CD4-positive, alpha-beta memory T cell (primary cell): Measurements from ENCODE around the gene PITRM1. TPM values are rescaled to one million over a fixed set of nuclear protein-coding genes. Genes with fewer than 3 reads are reported as not detected.

Experiments used
- CTCF ChIA-PET: fragments of 350-600 bp; sonication (Branson Sonifier 250); formaldehyde crosslinking; loops from one replicate; lab custom pipeline; 2021; ENCODE audit warnings: inconsistent platforms; ENCODE audit not compliant: partially characterized antibody; lab: Charles Lee
- POLR2A ChIA-PET: fragments of 350-600 bp; sonication (Branson Sonifier 250); formaldehyde crosslinking; loops from one replicate; lab custom pipeline; 2021; ENCODE audit not compliant: partially characterized antibody; lab: Charles Lee
- DNase-seq, 5 donors: peaks; one replicate each; pipeline versions ENCODE4 v3.0.0 to v3.0.0-alpha.2; 2020 to 2022; ENCODE audit warnings: mixed read lengths in 1 of 5
- H3K27ac ChIP-seq: one replicate; pipeline ENCODE4 v1.7.0; 2013; ENCODE audit warnings: low read depth, low read length
- H3K27me3 ChIP-seq: 2 replicates; pipeline ENCODE4 v1.7.0; 2013; ENCODE audit warnings: mild to moderate bottlenecking, low read length, moderate library complexity; ENCODE audit not compliant: insufficient read depth
- H3K36me3 ChIP-seq: 2 replicates; pipeline ENCODE4 v1.7.0; 2013; ENCODE audit warnings: mild to moderate bottlenecking, low read length, moderate library complexity; ENCODE audit not compliant: insufficient read depth
- H3K4me1 ChIP-seq: 2 replicates; pipeline ENCODE4 v1.7.0; 2013; ENCODE audit warnings: mild to moderate bottlenecking, low read length, moderate library complexity; ENCODE audit not compliant: insufficient read depth
- H3K4me3 ChIP-seq, 2 donors: one replicate each; pipeline ENCODE4 v1.7.0; 2013; ENCODE audit warnings: low read length in 2 of 2, mild to moderate bottlenecking in 1 of 2
- H3K9me3 ChIP-seq, 2 donors: one replicate each; pipeline ENCODE4 v1.7.0; 2013; ENCODE audit warnings: low read length in 2 of 2, control low read depth in 1 of 2; ENCODE audit not compliant: control insufficient read depth in 1 of 2
- H3K27ac Mint-ChIP-seq, 7 donors: one replicate each; pipeline ENCODE4 v1.8.0; 2020 to 2021; ENCODE audit warnings: mixed read lengths in 7 of 7, mild to moderate bottlenecking in 6 of 7, inconsistent platforms in 3 of 7, moderate library complexity in 3 of 7
- H3K27me3 Mint-ChIP-seq, 2 donors: one replicate each; pipeline ENCODE4 v1.8.0; 2020 to 2021; ENCODE audit warnings: mixed read lengths in 2 of 2
- H3K36me3 Mint-ChIP-seq, 2 donors: one replicate each; pipeline ENCODE4 v1.8.0; 2020 to 2021; ENCODE audit warnings: mixed read lengths in 2 of 2, inconsistent platforms in 1 of 2, mild to moderate bottlenecking in 1 of 2
- H3K4me1 Mint-ChIP-seq, 4 donors: one replicate each; pipeline ENCODE4 v1.8.0; 2020 to 2021; ENCODE audit warnings: mixed read lengths in 4 of 4, mild to moderate bottlenecking in 1 of 4
- H3K4me3 Mint-ChIP-seq, 8 donors: one replicate each; pipeline ENCODE4 v1.8.0; 2020 to 2021; ENCODE audit warnings: mixed read lengths in 8 of 8, mild to moderate bottlenecking in 7 of 8, moderate library complexity in 6 of 8, inconsistent platforms in 3 of 8
- H3K9me3 Mint-ChIP-seq, 8 donors: one replicate each; pipeline ENCODE4 v1.8.0; 2020 to 2021; ENCODE audit warnings: mixed read lengths in 8 of 8, mild to moderate bottlenecking in 5 of 8, inconsistent platforms in 3 of 8, moderate library complexity in 1 of 8
- intact Hi-C: fragments of 100-400 bp; cut with micrococcal nuclease; formaldehyde crosslinking; loops from one replicate; pipeline ENCODE4 v1.15.1; 2023
- polyA plus RNA-seq, 2 donors: library from polyadenylated mRNA; unstranded; fragments of 300-500 nt; fragmentation: Illumina TruSeq; gene quantifications; one replicate each; pipeline ENCODE4 v1.2.3, GENCODE V29; 2021
- total RNA-seq, 2 experiments: library from RNA; stranded (reverse); gene quantifications; one replicate each; pipeline ENCODE4 v1.2.3, GENCODE V29; 2021

The PITRM1 gene
- total and polyA plus RNA-seq, 4 experiments from 2014 or later, result 25.5 to 80.7 (median 63.0) TPM

GRCh38 chr10:3132036-3133025 lies 40.3 kb downstream of the PITRM1 start:
- no peak overlapping the region for H3K4me3 ChIP-seq
- no peaks in the 10 kb centered on the region for H3K27me3 Mint-ChIP-seq
- H3K36me3 Mint-ChIP-seq, result peaks cover 60 to 82% of the 10 kb centered on the region in 2 donors
- peak overlapping the region in 2 of 7 donors; percentile 42 to 46 for H3K27ac Mint-ChIP-seq
- peaks cover 0 to 7% (median 0%) of the 10 kb centered on the region in 8 donors for H3K9me3 Mint-ChIP-seq
- POLR2A ChIA-PET, result no interaction called here
- peaks cover 40% of the 10 kb centered on the region for H3K36me3 ChIP-seq
- H3K4me1 Mint-ChIP-seq, result no peaks in the 10 kb centered on the region
- no peaks in the 10 kb centered on the region for H3K9me3 ChIP-seq
- no peaks in the 10 kb centered on the region for H3K27me3 ChIP-seq
- no peak overlapping the region for H3K27ac ChIP-seq
- H3K4me3 Mint-ChIP-seq, result no peak overlapping the region
- DNase-seq, result no peak
- CTCF ChIA-PET, result no interaction called here
- intact Hi-C loops, result no loop called here
- H3K4me1 ChIP-seq, result no peaks in the 10 kb centered on the region

- H3K9me3 ChIP-seq, result no peaks in the 10 kb centered on the region
- no peak for DNase-seq
- no peaks in the 10 kb centered on the region for H3K4me1 ChIP-seq
- ChIA-PET CTCF (no interaction called here), POLR2A (no interaction called here)
- no peaks in the 10 kb centered on the region for H3K27me3 Mint-ChIP-seq
- H3K27ac Mint-ChIP-seq, result peak overlapping the region in 1 of 7 donors; percentile 60
- peaks cover 29% of the 10 kb centered on the region for H3K36me3 ChIP-seq
- peaks cover 53 to 79% of the 10 kb centered on the region in 2 donors for H3K36me3 Mint-ChIP-seq
- no peaks in the 10 kb centered on the region for H3K4me1 Mint-ChIP-seq
- no peak overlapping the region for H3K4me3 ChIP-seq
- intact Hi-C loops, result no loop called here
- H3K4me3 Mint-ChIP-seq, result no peak overlapping the region
- H3K27ac ChIP-seq, result no peak overlapping the region
- no peaks in the 10 kb centered on the region for H3K27me3 ChIP-seq
- H3K9me3 Mint-ChIP-seq, result peaks cover 0 to 7% (median 0%) of the 10 kb centered on the region in 8 donors
Observed at GRCh38 chr10:3131098-3131497, 41.5 kb downstream of the PITRM1 start.

GRCh38 chr10:3129581-3130340 lies 42.8 kb downstream of the PITRM1 start:
- intact Hi-C loops, result no loop called here
- Mint-ChIP-seq H3K27me3 (no peaks in the 10 kb centered on the region), H3K36me3 (peaks cover 53 to 77% of the 10 kb centered on the region in 2 donors), H3K9me3 (peaks cover 0 to 9% (median 0%) of the 10 kb centered on the region in 8 donors), H3K4me1 (no peaks in the 10 kb centered on the region), H3K27ac (no peak overlapping the region), H3K4me3 (no peak overlapping the region)
- H3K36me3 ChIP-seq, result peaks cover 22% of the 10 kb centered on the region
- H3K27ac ChIP-seq, result no peak overlapping the region
- no peaks in the 10 kb centered on the region for H3K9me3 ChIP-seq
- H3K4me3 ChIP-seq, result no peak overlapping the region
- H3K27me3 ChIP-seq, result no peaks in the 10 kb centered on the region
- ChIA-PET CTCF (no interaction called here), POLR2A (no interaction called here)
- no peaks in the 10 kb centered on the region for H3K4me1 ChIP-seq
- no peak for DNase-seq

GRCh38 chr10:3128379-3129130 lies 44.0 kb downstream of the PITRM1 start:
- H3K4me1 Mint-ChIP-seq, result no peaks in the 10 kb centered on the region
- H3K36me3 Mint-ChIP-seq, result peaks cover 42 to 71% of the 10 kb centered on the region in 2 donors
- H3K4me3 Mint-ChIP-seq, result no peak overlapping the region
- Histone ChIP-seq H3K4me1 (no peaks in the 10 kb centered on the region), H3K4me3 (no peak overlapping the region), H3K9me3 (no peaks in the 10 kb centered on the region), H3K36me3 (peaks cover 10% of the 10 kb centered on the region), H3K27me3 (no peaks in the 10 kb centered on the region), H3K27ac (no peak overlapping the region)
- H3K27ac Mint-ChIP-seq, result no peak overlapping the region
- ChIA-PET CTCF (no interaction called here), POLR2A (no interaction called here)
- H3K27me3 Mint-ChIP-seq, result no peaks in the 10 kb centered on the region
- no peak for DNase-seq
- H3K9me3 Mint-ChIP-seq, result peaks cover 0 to 9% (median 0%) of the 10 kb centered on the region in 8 donors
- intact Hi-C loops, result no loop called here

- H3K27me3 Mint-ChIP-seq, result no peaks in the 10 kb centered on the region
- Histone ChIP-seq H3K4me1 (no peaks in the 10 kb centered on the region), H3K9me3 (no peaks in the 10 kb centered on the region), H3K36me3 (peaks cover 13% of the 10 kb centered on the region), H3K27ac (no peak overlapping the region), H3K4me3 (no peak overlapping the region), H3K27me3 (no peaks in the 10 kb centered on the region)
- H3K4me3 Mint-ChIP-seq, result no peak overlapping the region
- no peak overlapping the region for H3K27ac Mint-ChIP-seq
- CTCF ChIA-PET, result no interaction called here
- H3K9me3 Mint-ChIP-seq, result peaks cover 0 to 9% (median 0%) of the 10 kb centered on the region in 8 donors
- no peaks in the 10 kb centered on the region for H3K4me1 Mint-ChIP-seq
- intact Hi-C loops, result no loop called here
- peaks cover 45 to 71% of the 10 kb centered on the region in 2 donors for H3K36me3 Mint-ChIP-seq
- POLR2A ChIA-PET, result no interaction called here
- no peak for DNase-seq
Observed at GRCh38 chr10:3127921-3128320, 44.7 kb downstream of the PITRM1 start.

- Mint-ChIP-seq H3K36me3 (peaks cover 43 to 71% of the 10 kb centered on the region in 2 donors), H3K9me3 (peaks cover 0 to 9% (median 0%) of the 10 kb centered on the region in 8 donors), H3K27ac (no peak overlapping the region), H3K4me3 (no peak overlapping the region), H3K27me3 (no peaks in the 10 kb centered on the region), H3K4me1 (no peaks in the 10 kb centered on the region)
- CTCF ChIA-PET, result no interaction called here
- Histone ChIP-seq H3K36me3 (peaks cover 23% of the 10 kb centered on the region), H3K9me3 (no peaks in the 10 kb centered on the region), H3K27me3 (no peaks in the 10 kb centered on the region), H3K27ac (no peak overlapping the region), H3K4me1 (no peaks in the 10 kb centered on the region), H3K4me3 (no peak overlapping the region)
- POLR2A ChIA-PET, result interaction anchor here (0.6 kb wide), 1 partner anchor 36 kb away, joined by 3 read pairs; no protein-coding TSS in a partner anchor
- DNase-seq, result no peak
- intact Hi-C loops, result no loop called here
Observed at GRCh38 chr10:3126741-3127346, 45.7 kb downstream of the PITRM1 start.
